ENCODE measurements around the gene LEP.

DNA sequence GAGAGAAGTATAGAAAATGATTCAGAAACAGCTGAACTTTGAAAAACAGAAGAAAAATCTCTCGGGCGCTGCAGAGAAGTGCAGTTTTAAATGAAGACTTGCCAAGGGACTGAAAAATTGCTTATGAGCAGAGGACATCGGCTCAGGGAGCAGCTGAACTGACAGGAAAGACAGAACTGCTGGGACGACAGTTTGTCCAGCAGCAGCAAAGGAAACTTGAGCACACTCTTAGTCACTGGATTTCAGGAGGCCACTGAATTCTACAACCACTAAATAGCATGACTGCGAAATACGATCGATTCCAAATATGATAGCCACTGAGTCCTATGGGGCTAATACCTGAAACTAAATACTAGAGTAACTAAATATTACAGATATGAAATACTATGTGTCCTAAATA, 43.0 kb downstream of the LEP start:
- TF ChIP-seq POLR2A (IDR thresholded peaks at IDR 0.05): no peak
- TF ChIP-seq, protein P1, sequence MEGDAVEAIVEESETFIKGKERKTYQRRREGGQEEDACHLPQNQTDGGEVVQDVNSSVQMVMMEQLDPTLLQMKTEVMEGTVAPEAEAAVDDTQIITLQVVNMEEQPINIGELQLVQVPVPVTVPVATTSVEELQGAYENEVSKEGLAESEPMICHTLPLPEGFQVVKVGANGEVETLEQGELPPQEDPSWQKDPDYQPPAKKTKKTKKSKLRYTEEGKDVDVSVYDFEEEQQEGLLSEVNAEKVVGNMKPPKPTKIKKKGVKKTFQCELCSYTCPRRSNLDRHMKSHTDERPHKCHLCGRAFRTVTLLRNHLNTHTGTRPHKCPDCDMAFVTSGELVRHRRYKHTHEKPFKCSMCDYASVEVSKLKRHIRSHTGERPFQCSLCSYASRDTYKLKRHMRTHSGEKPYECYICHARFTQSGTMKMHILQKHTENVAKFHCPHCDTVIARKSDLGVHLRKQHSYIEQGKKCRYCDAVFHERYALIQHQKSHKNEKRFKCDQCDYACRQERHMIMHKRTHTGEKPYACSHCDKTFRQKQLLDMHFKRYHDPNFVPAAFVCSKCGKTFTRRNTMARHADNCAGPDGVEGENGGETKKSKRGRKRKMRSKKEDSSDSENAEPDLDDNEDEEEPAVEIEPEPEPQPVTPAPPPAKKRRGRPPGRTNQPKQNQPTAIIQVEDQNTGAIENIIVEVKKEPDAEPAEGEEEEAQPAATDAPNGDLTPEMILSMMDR (IDR thresholded peaks at IDR 0.05): no peak

Measured in esophagus squamous epithelium (tissue), 4 donors.